ENCODE results near the gene MRPS23. TPM values are rescaled to one million over a fixed set of nuclear protein-coding genes. Genes with fewer than 3 reads are reported as not detected.

MRPS23 gene
- total and polyA plus RNA-seq, 10 donors, result 7.3 to 29.2 (median 23.3) TPM

- DNase-seq, result no peak
- no peaks in the 10 kb centered on the region for H3K9me3 ChIP-seq
- H3K4me3 ChIP-seq, result no peak overlapping the region
- 92 to 98% (median 96%) methylated on average over 2 of the region's 2 CpGs for WGBS, 5 donors
- peaks cover 6 to 21% (median 11%) of the 10 kb centered on the region in 6 donors for H3K4me1 ChIP-seq
- peaks cover 0 to 37% (median 24%) of the 10 kb centered on the region in 6 donors for H3K36me3 ChIP-seq
- H3K27ac ChIP-seq, result no peak overlapping the region
- no peaks in the 10 kb centered on the region for H3K27me3 ChIP-seq (replicated peaks in 1 of 7)
- TF ChIP-seq POLR2AphosphoS5 (IDR thresholded peaks at IDR 0.05), result no peak
- no peak for TF ChIP-seq POLR2A (IDR thresholded peaks at IDR 0.05)
- no peak for TF ChIP-seq CTCF (IDR thresholded peaks at IDR 0.05 in 8 of 11, conservative IDR thresholded peaks at IDR 0.05 in 3 of 11)
- intact Hi-C loops (cut with DNase I; ENCODE audit: low total_unique reads), result loop anchor here (10.0 kb wide), 1 partner anchor 701 kb away; no protein-coding TSS in a partner anchor
Observed at GRCh38 chr17:57835333-57835900, 14.4 kb downstream of the MRPS23 start.

DNA sequence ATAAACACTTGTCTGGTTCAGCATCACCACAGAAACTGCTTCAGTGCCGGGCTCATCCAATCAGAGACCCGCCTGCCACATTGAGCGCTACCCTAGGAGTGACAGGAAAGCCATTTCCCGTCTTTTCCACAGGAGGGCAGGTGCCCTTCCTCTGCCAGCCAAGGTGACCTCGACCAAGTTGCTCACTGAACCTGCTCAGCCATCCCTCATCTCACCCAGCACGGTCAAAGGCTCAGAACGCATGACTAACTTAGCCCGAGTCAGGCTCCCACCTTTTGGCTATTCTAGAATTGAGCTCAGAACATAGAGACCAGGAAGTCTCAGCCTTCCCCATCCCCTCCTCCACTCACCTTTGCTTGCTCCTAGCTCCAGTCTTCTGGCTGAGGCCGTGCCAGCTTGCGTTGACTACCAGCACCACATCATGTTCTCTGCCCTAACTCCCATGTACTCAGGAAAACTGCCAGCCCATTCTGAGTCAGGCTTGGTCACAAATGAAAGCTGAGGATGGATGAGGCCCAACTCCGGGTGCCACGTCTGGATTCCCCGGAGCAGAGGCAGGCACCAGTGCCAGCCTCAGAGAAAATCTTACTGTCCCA is 15.6 kb downstream of the MRPS23 start:
- 68 to 75% (median 70%) methylated on average over 13 of the region's 13 CpGs for WGBS, 5 donors
- DNase-seq, result no peak
- no peak overlapping the region for H3K27ac ChIP-seq
- no peaks in the 10 kb centered on the region for H3K9me3 ChIP-seq
- peaks cover 6 to 21% (median 11%) of the 10 kb centered on the region in 6 donors for H3K4me1 ChIP-seq
- intact Hi-C loops (cut with DNase I; ENCODE audit: low total_unique reads), result loop anchor here (10.0 kb wide), 1 partner anchor 699 kb away; no protein-coding TSS in a partner anchor
- H3K4me3 ChIP-seq, result no peak overlapping the region
- no peaks in the 10 kb centered on the region for H3K27me3 ChIP-seq (replicated peaks in 1 of 7)
- TF ChIP-seq POLR2AphosphoS5 (IDR thresholded peaks at IDR 0.05) (no peak), POLR2A (IDR thresholded peaks at IDR 0.05) (no peak), CTCF (IDR thresholded peaks at IDR 0.05 in 8 of 11, conservative IDR thresholded peaks at IDR 0.05 in 3 of 11) (no peak)
- H3K36me3 ChIP-seq, result peaks cover 0 to 25% (median 13%) of the 10 kb centered on the region in 6 donors

DNA sequence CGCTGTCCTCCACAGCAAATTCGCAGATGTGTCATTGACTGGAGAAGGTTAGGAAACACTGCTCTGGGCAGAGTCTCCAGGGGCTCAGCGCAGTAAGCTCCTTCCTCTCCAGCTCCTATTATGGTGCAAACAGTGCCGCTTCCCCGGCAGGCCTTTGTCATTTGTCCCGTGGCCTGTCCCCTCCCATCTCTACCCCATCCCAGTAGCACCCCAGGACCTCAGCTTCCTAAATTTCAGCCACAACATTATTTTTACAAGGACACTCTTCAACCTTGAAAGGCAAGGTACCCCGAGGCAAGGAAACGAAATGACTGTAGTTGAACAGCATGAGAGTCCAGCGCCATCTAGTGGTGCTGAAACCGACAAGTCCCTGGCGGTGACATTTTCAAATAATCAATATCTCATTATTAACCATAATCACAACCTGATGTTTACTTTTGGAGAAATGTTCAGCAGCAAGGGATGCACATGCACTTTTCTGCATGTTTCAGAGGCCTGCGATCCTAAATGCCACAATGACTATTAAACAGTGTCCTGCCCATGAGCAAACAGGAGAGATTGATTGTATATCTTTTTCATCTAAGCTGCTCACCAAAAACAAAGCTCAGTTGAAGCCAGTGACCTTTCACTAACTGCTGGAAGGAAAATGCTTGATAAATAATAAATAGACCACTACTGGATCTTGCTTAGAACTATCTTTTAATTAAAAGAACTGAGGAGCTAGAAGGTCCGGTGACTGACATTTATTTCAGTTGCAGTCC is 16.5 kb downstream of the MRPS23 start:
- TF ChIP-seq CTCF (IDR thresholded peaks at IDR 0.05 in 8 of 11, conservative IDR thresholded peaks at IDR 0.05 in 3 of 11), result peak; percentile 65 to 86 (median 79)
- TF ChIP-seq POLR2A (IDR thresholded peaks at IDR 0.05), result no peak
- TF ChIP-seq POLR2AphosphoS5 (IDR thresholded peaks at IDR 0.05), result peak in 1 of 3 donors; percentile 35
- Histone ChIP-seq H3K9me3 (no peaks in the 10 kb centered on the region), H3K36me3 (peaks cover 0 to 17% (median 5%) of the 10 kb centered on the region in 6 donors), H3K4me1 (peaks cover 6 to 21% (median 11%) of the 10 kb centered on the region in 6 donors), H3K4me3 (peak overlapping the region; percentile 11 to 63 (median 30)), H3K27me3 (replicated peaks in 1 of 7) (no peaks in the 10 kb centered on the region), H3K27ac (peak overlapping the region in 6 of 8 donors; percentile 32 to 73 (median 56))
- intact Hi-C loops (cut with DNase I; ENCODE audit: low total_unique reads), result loop anchor here (10.0 kb wide), 1 partner anchor 699 kb away; no protein-coding TSS in a partner anchor
- DNase-seq, result peak; percentile 81
- WGBS, 5 donors, result 8 to 12% (median 9%) methylated on average over 13 of the region's 13 CpGs
